Fibroblast of peridontal ligament (primary cell): ENCODE data around the gene PKD2.
A peak's percentile ranks its signal among the peaks of the same experiment; 100 is the strongest.

ENCODE experiments used
- DNase-seq: peaks from one replicate; pipeline ENCODE4 v3.0.0-alpha.2; 2010; ENCODE audit errors: extremely low read depth

PKD2 gene

GRCh38 chr4:88115587-88115986, 108.2 kb downstream of the PKD2 start:
- DNase-seq = no peak

- DNase-seq = no peak
These were observed 112.5 kb downstream of the PKD2 start for GRCh38 chr4:88119943-88120342.

- peak; percentile 55 for DNase-seq
These were observed 114.8 kb downstream of the PKD2 start for GRCh38 chr4:88122260-88122659.
